A172 (cell line): ENCODE data around the gene GAB3. TPM values are rescaled to one million over a fixed set of nuclear protein-coding genes. Genes with fewer than 3 reads are reported as not detected.
"Not testable (repeated sequence)": the region's sequence is repeated elsewhere in the genome, so short reads cannot be mapped to it uniquely, and the experiment has no call there.

ENCODE experiments used
- DNase-seq: peaks from one replicate; pipeline ENCODE4 v3.0.0-alpha.2; 2015; ENCODE audit warnings: low spot score
- total RNA-seq: library from RNA; depleted of rRNA; stranded (reverse); fragments of >200 nt; shearing (Covaris generic); gene quantifications from 2 replicates; pipeline ENCODE4 v1.2.3, GENCODE V29; 2014

GAB3 gene
- total RNA-seq, 1 experiment from 2014 or later = 0.83 TPM

DNA sequence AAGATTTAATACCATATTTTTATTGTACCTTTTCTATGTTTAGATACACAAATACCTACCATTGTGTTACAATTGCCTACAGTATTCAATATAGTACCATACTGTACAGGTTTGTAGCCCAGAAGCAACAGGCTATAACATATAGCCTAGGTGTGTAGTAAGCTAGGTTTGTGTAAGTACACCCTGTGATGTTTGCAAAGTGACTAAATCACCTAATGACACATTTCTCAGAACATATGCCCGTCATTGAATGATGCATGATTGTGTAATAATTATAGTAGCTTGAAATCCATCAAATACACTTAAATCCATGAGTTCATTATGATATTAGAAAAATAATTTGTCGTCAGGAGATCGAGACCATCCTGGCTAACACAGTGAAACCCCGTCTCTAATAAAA, 30.8 kb downstream of the GAB3 start:
- no peak for DNase-seq

DNA sequence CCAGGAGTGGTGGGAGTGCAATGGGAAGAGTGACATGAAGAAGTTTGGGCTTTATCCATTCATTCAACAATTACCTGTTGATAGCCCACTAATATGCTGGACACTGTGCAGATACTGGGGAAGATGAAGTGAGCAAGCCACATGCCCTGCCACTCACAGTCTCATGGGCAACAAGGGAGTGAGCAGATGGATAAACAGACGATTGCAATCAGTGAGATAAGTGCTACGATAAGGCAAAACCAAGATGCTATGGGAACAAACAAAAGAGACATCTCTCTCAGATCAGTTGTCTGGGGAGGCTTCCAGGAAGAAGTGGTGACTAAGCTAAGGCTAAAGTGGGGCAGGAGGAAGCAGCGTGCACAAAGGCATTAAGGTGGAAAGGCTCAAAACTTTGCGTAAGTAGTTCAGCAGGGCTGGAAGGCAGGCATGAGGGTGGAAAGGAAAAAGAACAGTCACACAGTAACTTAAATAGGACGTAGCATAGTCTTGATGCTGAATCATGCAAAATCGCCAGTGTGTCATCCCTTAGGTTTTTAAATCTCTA, 31.7 kb downstream of the GAB3 start:
- peak; percentile 78 for DNase-seq

DNA sequence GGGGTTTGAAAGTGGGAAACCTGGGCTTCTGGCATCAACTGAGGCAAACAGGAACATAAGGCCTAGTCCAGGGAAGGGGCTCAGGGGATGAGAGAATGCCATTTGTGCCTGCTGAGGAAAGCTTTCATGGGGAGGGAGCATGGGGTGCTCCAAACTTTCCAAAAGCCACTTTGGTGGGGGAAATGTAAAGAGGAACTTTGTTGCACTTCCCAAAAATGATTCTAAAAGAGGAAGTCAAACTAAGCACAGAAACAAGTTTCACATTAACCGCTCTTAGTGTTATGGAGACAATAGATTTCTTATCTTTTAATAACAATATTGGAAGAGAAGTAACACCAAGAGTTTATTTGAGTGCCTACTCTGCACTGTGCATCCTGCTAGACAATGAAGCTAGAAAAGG, 32.3 kb downstream of the GAB3 start:
- no peak for DNase-seq

DNA sequence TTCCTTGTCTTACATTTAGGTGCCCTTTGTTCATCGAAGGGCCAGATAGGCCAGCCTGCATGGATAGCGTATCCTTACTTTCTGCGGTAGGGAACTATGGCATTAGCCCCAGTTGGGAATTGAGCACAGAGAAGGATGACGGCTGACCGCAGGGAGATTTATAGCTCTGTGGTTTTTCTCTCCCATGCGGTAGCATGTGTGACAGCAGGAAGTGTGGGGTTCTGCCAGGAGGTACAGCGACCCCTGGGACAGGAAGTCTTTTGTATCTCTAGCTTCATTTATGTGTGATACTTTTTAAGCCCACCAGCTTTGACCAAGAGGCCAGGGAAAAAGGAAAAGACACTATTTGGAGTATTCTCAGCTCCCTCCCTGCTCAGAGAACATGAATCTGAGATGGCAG, 33.1 kb downstream of the GAB3 start:
- peak; percentile 96 for DNase-seq

DNA sequence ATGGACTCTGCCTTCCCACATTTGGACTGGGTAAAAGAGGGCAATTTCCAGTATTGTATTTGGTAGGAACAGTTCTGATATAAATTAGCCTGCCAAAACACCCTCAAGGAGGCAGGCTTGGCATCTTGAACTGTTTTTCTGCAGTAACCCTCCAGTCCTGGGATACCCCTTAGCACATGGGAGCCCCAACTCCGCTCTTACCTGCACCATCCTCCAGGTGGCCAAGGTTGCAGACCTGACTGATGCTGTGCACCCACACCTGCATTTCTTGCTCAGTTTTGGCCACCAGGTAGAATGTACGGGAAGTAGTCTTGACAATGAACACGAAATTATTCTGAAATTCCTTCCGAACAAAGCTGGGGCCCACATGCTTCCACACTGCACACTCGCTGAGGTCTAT, 35.1 kb downstream of the GAB3 start:
- DNase-seq = no peak

DNA sequence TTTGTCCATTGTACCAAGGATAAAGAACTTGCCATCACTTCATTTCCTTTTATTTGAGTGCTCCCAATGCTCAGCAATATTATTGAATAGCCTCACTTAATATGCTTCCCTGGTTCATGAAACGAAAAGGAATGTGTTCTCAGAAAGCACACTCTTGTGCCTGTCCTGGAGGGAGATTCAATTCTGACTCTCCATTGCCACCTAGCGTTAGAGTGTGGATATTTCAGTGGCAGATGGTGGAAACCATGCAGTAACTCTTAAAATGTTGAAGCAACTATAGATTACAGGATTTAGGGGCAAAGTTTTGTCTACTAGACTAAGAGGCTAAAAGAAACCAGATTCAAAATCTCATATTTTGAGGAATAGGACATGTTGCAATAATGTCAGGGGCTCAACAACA, 36.0 kb downstream of the GAB3 start:
- DNase-seq = peak; percentile 54

DNA sequence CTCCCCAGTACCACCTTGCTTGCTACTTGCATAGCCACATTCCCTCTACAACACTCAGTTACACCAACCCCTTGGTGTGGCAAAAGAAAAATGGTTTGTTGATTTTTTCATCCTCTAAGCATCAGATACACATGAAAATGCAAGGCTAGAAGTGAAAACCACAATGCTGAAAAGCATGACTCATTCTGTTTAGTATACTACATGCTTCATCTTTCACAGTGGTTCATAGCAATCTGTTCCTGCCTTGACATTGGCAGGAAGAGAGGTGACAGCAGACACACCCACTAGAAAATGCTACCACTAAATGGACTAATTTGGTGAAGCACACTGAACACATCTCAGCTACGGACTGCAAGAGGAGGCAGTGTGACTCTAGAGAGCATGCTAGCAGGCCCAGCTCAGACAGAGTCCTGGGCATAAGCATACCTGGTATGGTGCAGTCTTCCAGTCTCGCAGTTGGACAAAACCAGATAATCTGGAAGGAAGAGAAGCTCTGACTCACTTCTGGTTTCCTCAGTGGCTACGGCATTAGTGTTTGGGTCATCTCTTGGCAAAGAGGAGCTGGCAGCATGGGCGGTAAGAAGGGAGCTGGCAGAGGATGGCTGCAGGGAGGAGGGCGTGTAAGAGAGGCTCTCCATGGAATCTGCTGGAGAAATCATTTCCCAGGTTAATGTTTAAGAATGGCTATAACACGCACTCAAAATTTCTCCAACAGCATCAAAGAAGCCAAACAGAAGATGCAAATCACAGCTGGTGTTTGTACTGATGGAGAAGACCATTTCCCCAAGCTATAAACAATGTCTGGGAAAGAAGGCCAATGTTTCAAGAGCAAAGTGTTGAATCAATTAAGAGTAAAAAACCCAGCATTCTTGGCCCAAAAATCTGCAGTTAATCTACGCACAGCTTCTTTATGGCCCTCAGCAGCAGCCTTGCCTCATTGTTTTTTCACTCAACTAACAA, 37.8 kb downstream of the GAB3 start:
- DNase-seq = peak; percentile 93

DNA sequence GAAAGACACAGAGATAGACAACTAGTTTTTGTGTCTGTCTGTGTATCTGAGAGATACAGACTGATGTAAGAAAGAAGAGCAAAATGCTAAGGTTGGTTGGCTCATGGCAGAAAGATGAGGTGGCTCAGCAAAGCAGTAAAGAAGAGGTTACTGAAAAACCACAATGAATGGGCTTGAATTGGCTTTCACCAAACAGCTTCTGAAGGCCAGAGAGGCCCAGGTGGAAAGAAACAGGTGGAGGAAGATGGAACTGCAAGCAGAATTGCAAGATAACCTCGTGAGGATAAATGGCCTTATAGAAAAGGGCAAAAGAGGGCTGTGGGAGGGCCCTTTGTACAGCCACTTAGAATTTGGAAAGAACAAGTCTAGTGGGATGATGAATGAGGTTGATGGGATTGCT, 39.6 kb downstream of the GAB3 start:
- no peak for DNase-seq

DNA sequence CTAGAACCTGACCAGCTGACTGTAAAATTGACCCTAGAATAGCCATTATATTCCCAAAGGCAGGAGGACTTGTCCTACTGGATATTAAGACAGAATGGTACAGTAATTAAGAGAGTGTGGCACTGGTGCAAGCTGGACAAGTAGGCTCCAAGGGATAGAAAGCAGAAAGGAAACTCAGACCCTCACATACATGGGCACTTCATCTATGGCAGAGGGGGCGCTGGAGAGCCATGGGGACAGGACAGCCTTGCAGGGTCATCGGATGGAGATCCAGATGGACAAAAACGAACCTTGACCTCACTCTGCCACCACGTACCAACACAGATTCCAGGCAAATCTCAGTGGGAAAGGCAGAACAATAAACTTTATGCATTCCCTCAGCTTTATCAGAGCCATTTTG, 40.6 kb downstream of the GAB3 start:
- no peak for DNase-seq

DNA sequence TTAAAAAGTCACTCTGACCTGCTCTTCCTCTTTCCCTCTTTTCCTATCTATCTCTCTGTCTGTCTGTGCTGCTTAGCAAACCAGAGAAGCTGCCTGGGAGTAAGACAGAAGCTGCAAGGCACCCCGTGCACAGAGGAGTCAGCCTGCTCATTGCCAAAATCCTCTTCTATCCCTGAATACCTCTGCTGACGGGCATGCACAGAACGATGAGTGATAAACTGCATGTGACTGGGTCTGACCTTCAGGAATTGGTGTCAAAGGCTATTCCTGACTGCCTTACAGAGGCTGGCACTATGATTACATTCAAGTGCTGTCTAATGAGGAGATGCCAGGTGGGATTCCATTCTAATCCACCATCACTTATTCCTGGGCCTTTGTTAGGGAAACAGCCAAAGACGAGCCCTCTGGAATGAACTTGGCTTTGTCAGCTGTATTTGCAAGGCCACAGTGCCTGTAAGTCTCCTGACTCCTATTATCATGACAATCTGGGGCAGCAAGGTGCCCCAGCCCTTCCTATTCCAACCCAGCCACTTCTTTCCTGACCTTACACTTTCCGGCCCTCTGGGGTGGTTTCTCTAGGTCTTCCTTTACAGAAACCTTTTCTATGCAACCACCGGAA, 52.1 kb downstream of the GAB3 start:
- no peak for DNase-seq

DNA sequence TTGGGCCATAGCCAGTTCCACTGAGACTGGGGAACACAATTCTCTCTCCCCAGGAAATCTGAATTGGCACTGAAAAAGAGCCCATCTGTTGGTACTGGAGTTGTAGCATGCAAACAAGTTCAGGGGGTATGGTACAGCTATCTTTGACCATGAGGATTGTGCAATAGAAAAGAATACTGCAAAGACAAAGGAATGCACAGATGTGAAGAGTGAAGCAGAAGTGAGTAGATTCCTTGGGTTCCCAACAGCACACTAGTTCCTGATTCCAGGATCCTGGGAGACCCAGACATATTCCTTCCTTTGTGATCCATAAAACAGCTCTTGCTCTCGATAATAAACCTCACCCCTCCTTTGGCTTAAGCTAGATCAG, 54.2 kb downstream of the GAB3 start:
- no peak for DNase-seq

DNA sequence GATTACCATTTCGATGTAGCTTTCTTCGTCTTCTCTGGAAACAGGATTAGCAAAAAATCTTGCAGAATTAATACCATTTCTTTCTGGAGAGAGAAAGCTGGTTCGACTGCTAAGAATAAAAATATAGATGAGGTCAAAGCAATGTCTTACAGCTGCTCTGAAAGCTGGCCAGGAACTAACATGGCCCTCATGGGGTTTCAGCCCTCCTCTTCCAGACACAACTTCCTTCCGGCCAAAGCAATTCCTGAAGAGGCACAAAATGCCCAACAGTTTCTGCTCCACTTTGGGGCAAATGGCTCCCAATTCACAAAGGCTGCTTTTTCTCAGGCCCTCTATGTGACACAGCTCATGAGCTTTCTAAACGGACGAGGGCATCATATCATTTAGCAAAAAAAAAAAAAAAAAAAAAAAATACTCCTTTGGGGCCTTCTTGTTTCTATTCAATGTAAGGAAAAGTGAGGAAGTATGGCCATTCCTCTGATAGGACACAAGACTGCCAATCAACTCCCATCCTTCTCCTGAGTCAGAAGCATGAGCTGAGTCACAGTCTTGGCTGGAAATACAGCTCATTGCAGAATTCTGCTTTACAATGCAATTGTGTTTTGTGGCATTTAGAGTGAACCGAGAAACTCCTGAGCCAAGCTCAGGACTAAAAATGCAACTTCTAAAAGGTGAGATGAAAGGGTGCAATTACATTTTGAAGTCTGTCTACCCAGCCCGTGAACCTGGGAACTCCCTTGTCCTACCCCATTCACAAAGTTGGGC, 54.8 kb downstream of the GAB3 start:
- peak; percentile 76 for DNase-seq

DNA sequence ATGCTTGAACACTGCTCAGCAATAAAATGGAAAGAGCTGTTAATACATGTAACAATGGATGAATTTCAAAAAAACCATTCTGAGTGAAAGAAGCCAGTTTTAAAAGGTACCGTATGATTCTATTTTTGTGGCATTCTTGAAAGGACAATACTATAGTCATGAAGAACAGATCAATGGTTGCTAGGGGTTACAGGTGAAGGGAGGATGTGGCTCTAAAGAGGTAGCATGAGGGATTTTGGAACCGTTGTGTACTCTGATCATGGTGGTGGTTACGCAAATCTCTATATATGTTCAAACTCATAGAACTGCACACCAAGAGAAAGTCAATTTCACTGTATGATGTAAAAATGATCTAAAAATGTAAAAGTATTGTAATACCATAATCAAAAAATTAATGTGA, 57.5 kb downstream of the GAB3 start:
- DNase-seq = no peak

DNA sequence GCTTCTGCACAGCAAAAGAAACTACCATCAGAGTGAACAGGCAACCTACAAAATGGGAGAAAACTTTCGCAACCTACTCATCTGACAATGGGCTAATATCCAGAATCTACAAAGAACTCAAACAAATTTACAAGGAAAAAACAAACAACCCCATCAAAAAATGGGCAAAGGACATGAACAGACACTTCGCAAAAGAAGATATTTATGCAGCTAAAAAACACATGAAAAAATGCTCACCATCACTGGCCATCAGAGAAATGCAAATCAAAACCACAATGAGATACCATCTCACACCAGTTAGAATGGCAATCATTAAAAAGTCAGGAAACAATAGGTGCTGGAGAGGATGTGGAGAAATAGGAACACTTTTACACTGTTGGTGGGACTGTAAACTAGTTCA, 60.4 kb downstream of the GAB3 start:
- DNase-seq = not testable (repeated sequence)

DNA sequence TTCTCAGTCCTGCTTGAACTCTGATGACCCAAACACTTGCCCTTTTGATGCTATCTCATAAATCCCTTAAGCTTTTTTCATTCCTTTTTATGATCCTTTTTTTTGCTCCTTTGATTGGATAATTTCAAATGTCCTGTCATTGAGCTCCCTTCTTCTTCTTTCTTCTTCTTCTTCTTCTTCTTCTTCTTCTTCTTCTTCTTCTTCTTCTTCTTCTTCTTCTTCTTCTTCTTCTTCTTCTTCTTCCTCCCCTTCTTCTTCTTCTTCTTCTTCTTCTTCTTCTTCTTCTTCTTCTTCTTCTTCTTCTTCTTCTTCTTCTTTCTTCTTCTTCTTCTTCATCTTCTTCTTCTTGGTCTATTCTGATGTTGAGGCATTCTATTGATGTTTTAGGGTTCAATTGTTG, 78.8 kb downstream of the GAB3 start:
- DNase-seq = not testable (repeated sequence)

DNA sequence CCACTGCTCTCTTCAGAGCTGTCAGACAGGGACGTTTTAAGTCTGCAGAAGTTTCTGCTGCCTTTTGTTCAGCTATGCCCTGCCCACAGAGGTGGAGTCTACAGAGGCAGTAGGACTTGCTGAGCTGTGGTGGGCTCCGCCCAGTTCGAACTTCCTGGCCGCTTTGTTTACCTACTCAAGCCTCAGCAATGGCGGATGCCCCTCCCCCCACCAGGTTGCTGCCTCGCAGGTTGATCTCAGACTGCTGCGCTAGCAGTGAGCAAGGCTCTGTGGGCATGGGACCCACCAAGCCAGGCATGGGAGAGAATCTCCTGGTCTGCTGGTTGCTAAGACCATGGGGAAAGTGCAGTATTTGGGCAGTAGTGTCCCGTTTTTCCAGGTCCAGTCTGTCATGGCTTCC, 80.0 kb downstream of the GAB3 start:
- DNase-seq = not testable (repeated sequence)

DNA sequence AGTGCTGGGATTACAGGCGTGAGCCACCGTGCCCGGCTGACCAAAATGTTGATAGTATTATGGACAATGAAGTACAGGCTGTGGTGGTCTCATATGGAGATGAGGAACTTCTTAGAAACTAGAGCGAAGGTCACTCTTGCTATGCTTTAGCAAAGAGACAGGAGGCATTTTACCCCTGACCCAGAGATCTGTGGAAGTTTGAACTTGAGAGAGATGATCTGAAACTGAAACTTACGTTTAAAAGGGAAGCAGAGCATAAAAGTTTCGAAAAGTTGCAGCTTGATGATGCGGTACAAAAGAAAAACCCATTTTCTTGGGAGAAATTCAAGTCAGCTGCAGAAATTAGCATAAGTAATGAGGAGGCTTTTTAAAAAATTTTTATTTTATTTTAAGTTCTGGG, 89.0 kb downstream of the GAB3 start:
- no peak for DNase-seq

DNA sequence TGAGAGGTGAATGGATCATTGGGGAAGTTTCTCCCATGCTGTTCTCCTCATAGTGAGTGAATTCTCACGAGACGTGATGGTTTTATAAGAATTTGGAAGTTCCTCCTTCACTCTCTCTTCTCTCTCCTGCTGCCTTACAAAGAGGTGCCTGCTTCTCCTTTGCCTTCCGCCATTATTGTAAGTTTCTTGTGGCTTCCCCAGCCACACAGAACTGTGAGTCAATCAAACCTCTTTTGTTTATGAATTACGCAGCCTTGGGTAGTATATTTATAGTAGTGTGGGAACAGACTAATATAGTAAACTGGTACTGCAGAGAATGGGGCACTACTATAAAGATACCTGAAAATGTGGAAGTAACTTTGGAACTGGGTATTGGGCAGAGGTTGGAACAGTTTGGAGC, 89.7 kb downstream of the GAB3 start:
- no peak for DNase-seq

DNA sequence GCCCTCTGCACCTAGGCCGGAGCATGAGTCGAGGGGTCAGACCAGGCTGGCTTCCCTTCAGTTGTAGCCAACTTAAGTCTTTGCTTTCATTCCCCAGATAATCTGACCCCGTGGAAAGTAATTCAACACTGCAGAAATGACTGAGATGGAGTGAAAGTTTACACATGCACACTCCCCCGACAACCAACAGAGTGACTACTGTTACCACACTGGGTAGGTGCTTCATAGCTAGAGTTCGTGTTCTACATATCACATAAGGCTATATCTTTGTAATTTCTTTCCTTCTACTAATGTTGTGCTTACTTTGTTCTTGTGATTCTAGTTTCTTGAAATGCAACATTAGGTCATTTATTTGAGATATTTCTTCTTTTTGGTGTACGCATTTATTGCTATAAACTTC, 90.3 kb downstream of the GAB3 start:
- DNase-seq = no peak

DNA sequence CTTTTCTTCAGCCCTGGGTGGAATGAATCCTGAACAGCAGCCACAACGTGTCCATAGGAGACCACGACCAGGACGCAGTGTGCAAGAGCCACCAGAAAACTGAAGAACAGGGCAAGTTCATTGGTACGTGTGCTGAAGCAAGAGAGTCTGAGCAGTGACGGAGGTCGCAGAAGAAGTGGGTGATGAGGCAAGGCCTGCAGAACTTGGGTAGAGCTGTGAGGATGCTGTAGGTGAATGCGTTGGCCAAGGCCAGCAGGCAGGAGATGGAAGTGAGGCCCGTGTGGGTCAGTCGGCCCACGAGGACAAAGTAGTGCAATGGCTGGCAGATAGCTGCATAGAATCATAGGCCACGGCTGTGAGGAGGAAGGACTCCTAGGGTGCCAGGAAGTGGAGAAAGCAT, 91.9 kb downstream of the GAB3 start:
- no peak for DNase-seq

DNA sequence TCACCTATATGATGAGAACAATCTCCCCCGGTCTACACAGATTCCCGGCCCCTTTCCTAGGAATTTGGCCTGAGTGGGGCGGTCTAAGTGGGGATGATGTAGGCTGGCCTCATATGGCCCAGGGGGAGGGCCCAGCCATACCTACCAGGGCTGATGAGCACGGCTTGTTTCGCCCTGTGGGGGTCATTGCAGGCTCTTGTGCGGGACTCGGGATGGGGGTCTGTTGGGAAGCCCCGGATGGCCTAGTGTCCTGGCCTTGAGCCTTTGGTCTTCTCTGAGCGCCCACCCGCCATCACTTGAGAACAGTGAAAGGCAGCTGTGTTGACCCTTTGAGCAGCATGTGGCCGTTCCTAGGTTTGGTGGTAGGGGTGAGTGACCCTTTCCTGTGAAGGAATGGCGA, 92.7 kb downstream of the GAB3 start:
- no peak for DNase-seq

DNA sequence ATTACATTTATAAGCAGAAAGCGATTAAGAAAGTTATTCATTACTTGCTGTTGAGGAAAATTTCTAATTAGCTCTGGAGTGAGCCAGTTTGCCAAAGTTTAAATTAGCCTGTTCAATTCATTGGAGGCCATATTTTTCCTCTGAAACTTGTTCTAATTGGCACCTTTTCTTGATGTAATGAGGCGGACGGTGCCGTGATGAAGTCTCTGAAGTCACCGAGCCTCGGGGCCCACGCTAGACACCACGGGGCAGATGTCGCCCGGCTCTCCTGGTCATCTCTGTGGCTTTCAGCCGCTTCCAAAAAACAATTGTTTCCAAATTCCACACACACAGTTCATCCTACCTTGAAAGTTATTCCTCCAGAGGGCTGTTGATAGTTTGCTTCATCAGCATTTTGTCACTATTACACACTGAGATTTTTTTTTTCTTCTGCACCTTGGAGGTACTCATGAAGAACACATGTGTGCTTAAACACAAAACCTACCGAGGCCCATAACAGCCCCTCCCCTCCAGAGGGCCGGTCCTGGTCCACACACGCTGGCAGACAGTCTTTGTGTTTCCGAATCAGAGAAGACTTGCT, 93.6 kb downstream of the GAB3 start:
- no peak for DNase-seq
